ENCODE results near the gene WDR5. TPM values are rescaled to one million over a fixed set of nuclear protein-coding genes. Genes with fewer than 3 reads are reported as not detected.
A peak's percentile ranks its signal among the peaks of the same experiment; 100 is the strongest.

The WDR5 gene
- total and polyA plus RNA-seq, 5 donors from 2014 or later = 11.4 to 19.3 (median 17.8) TPM

DNA sequence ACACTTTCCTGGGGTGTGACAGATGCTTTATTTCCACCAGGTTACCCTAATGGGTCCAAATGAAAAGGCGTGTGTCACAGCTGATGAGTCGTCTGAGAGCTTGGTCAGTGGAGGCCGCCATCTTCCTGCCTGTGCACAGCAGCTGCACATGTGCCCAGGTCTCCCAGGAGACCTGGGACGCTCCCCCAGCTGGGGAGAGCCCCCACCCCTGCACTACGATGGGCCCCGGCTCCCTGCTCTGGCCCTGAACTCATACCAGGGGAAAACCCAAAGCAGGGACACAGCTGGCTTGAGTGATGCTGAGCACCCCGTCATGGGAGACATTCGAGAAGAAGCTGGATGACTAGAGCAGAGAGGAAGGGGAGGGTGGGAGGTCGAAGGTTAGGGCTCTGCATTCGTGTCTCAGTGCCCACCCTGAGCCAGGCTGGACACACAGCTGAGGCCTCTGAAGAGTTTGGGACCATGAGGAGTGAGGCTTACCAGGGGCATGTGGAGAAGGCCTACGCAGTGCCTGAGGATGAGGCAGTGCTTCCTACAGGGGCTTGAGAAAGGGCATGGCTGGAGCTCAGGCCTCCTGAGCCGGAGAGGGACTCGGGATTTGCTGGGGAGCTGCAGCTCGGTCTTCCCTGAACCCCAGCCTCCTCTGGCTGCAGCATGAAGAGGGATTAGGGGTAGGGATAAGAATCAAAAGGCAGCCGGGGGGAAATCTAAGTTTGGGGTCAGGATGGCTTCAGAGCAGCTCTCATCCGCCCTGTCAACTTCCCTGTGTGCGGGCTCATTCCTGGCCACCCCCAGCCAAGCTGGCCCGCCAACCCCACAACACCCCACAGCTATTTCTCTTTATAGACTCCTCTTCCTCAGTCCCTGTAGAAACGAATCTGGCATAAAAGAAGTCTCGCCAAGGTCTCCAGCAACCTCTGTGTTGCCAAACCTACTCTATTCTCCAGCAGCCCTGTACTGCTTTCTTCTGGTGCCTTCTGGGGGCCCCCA, 70.7 kb downstream of the WDR5 start:
- Histone ChIP-seq H3K36me3 (ENCODE audit: control insufficient read depth, insufficient read depth, low read length) (no peaks in the 10 kb centered on the region), H3K4me1 (ENCODE audit: control insufficient read depth, insufficient read depth, low read length, poor library complexity, severe bottlenecking) (no peaks in the 10 kb centered on the region), H3K9me3 (ENCODE audit: control insufficient read depth in 2 of 2, low read length in 2 of 2) (peaks cover 0 to 2% of the 10 kb centered on the region in 2 experiments), H3K27ac (ENCODE audit: insufficient read depth, low read length, poor library complexity, severe bottlenecking) (no peak overlapping the region), H3K27me3 (ENCODE audit: control insufficient read depth, insufficient read depth, low read length) (peaks cover 3% of the 10 kb centered on the region), H3K4me3 (ENCODE audit: low read depth, low read length) (no peak overlapping the region)
- ATAC-seq (ENCODE audit: low read depth in 2 of 2) (no peak), DNase-seq (no peak)
- Mint-ChIP-seq H3K36me3 (no peaks in the 10 kb centered on the region), H3K27ac (no peak overlapping the region), H3K9me3 (peaks cover 0 to 8% (median 3%) of the 10 kb centered on the region in 7 donors), H3K27me3 (peaks cover 7% of the 10 kb centered on the region), H3K4me3 (peak overlapping the region in 1 of 4 donors; percentile 76), H3K4me1 (peaks cover 0 to 3% (median 0%) of the 10 kb centered on the region in 4 donors)

- DNase-seq (no peak), ATAC-seq (ENCODE audit: low read depth in 2 of 2) (no peak)
- peaks cover 0 to 3% (median 0%) of the 10 kb centered on the region in 4 donors for H3K4me1 Mint-ChIP-seq
- H3K9me3 Mint-ChIP-seq = peaks cover 0 to 7% (median 3%) of the 10 kb centered on the region in 7 donors
- H3K27me3 Mint-ChIP-seq = no peaks in the 10 kb centered on the region
- Histone ChIP-seq H3K4me1 (ENCODE audit: control insufficient read depth, insufficient read depth, low read length, poor library complexity, severe bottlenecking) (no peaks in the 10 kb centered on the region), H3K36me3 (ENCODE audit: control insufficient read depth, insufficient read depth, low read length) (no peaks in the 10 kb centered on the region), H3K9me3 (ENCODE audit: control insufficient read depth in 2 of 2, low read length in 2 of 2) (peaks cover 1 to 8% of the 10 kb centered on the region in 2 experiments), H3K27ac (ENCODE audit: insufficient read depth, low read length, poor library complexity, severe bottlenecking) (no peak overlapping the region), H3K4me3 (ENCODE audit: low read depth, low read length) (no peak overlapping the region), H3K27me3 (ENCODE audit: control insufficient read depth, insufficient read depth, low read length) (peaks cover 3% of the 10 kb centered on the region)
- H3K36me3 Mint-ChIP-seq = no peaks in the 10 kb centered on the region
- H3K4me3 Mint-ChIP-seq = no peak overlapping the region
- H3K27ac Mint-ChIP-seq = peak overlapping the region in 1 of 3 donors; percentile 87
Observed at GRCh38 chr9:134208310-134208841, 72.5 kb downstream of the WDR5 start.

- Mint-ChIP-seq H3K27me3 (no peaks in the 10 kb centered on the region), H3K4me3 (no peak overlapping the region), H3K36me3 (no peaks in the 10 kb centered on the region), H3K9me3 (peaks cover 0 to 4% (median 2%) of the 10 kb centered on the region in 7 donors), H3K27ac (no peak overlapping the region), H3K4me1 (peaks cover 0 to 3% (median 0%) of the 10 kb centered on the region in 4 donors)
- peaks cover 0 to 8% of the 10 kb centered on the region in 2 experiments for H3K9me3 ChIP-seq (ENCODE audit: control insufficient read depth in 2 of 2, low read length in 2 of 2)
- H3K27ac ChIP-seq (ENCODE audit: insufficient read depth, low read length, poor library complexity, severe bottlenecking) = no peak overlapping the region
- no peaks in the 10 kb centered on the region for H3K4me1 ChIP-seq (ENCODE audit: control insufficient read depth, insufficient read depth, low read length, poor library complexity, severe bottlenecking)
- ATAC-seq (ENCODE audit: low read depth in 2 of 2) (no peak), DNase-seq (no peak)
- H3K4me3 ChIP-seq (ENCODE audit: low read depth, low read length) = no peak overlapping the region
- no peaks in the 10 kb centered on the region for H3K27me3 ChIP-seq (ENCODE audit: control insufficient read depth, insufficient read depth, low read length)
- H3K36me3 ChIP-seq (ENCODE audit: control insufficient read depth, insufficient read depth, low read length) = no peaks in the 10 kb centered on the region
Observed at GRCh38 chr9:134208981-134209725, 73.3 kb downstream of the WDR5 start.

Other genes starting within 250 kb of the WDR5 start
- 0.67 TPM for gene VAV2, start 143.8 kb upstream of the WDR5 start, total RNA-seq
- under 1 TPM in 3 of 4 donors, not detected in 1; 0.24 to 0.40 (median 0.35) TPM for gene VAV2, start 143.8 kb upstream of the WDR5 start, polyA plus RNA-seq
- 4.6 TPM for gene BRD3OS, start 110.6 kb upstream of the WDR5 start, total RNA-seq
- gene BRD3OS, start 110.6 kb upstream of the WDR5 start, polyA plus RNA-seq = 10 to 100 TPM; 14.9 to 20.6 (median 17.5) TPM
- gene BRD3, start 68.1 kb upstream of the WDR5 start, total RNA-seq = 39.3 TPM
- gene BRD3, start 68.1 kb upstream of the WDR5 start, polyA plus RNA-seq = 10 to 100 TPM; 10.4 to 13.7 (median 12.1) TPM
- 106 TPM for gene RNU6ATAC, start 28.5 kb downstream of the WDR5 start, total RNA-seq
- gene RNU6ATAC, start 28.5 kb downstream of the WDR5 start, polyA plus RNA-seq = not detected
- 13.6 TPM for gene RXRA, start 190.4 kb downstream of the WDR5 start, total RNA-seq
- gene RXRA, start 190.4 kb downstream of the WDR5 start, polyA plus RNA-seq = 1 to 10 TPM in 2 of 4 donors, under 1 TPM in 2; 0.29 to 2.1 (median 1.2) TPM